ENCODE measurements around the gene COL21A1.
"Not testable (repeated sequence)": the region's sequence is repeated elsewhere in the genome, so short reads cannot be mapped to it uniquely, and the experiment has no call there.

COL21A1 gene

DNA sequence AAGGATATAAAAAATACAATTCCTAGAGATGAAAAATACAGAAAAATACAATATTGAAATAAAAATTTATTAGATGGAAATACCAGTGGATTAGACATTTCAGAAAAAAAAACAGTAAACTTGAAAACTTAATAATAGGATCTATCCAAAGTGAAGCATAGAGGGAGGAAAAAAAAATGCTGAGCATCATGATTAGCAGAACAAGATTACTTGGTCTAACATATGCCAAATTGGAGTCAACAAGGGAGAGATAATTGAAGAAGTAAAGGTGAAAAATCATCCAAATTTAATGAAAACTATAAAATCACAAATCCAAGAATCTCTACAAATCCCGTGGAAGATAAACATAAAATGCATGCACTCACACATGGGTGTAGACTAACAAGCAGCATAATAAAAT, 205.8 kb downstream of the COL21A1 start:
- DNase-seq = no peak

DNA sequence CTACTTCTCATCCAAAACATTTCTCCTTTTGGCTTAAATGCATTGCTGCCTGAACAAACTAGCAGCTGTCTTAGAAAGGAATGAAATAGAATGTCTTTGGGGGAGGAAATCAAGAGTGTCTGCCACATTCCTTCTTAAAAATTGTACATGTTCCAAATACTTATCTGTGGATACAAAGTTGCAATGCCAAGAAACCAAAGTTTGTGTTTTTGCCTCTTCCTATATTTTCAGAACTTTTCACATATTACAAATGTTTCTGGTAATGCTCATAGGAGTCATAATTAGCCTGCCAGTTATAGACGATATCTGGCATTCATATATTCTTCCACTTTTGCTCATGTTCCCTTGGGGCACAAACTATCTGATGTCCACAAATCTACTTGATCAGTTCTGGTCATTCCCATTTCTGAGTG, 206.5 kb downstream of the COL21A1 start:
- no peak for DNase-seq

DNA sequence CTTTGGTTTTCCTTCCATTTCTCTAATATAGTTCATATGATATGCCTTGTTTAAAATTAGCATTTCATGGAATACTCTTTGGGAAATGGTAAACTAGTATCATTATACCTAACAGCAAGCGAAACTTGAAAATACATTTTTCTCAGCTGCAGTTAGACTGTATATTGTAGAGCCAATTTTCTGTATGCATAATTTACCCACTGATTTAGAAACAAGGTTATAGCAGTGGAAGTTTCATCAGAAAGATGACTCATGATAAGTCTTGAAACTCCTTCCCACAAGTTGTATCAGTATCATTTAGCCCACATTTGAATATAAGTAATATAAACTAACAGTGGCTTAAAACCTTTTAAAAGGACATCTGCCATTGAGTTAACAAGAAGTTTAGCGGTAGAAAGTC, 207.2 kb downstream of the COL21A1 start:
- no peak for DNase-seq

DNA sequence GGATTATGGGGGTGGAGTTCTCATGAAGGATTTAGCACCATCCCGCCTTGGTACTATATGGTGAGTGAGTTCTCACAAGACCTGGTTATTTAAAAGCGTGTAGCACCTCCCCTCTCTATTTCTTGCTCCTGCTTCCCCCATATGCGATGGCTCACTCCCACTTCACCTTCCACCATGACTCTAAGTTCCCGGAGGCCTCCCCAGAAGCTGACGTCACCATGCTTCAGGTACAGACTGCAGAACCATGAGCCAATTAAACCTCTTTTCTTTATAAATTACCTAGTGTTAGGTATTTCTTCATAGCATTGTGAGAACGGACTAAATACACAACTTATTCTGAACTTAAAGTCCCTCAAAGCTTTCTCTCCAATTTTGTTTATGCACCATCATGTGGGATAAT, 208.6 kb downstream of the COL21A1 start:
- no peak for DNase-seq

DNA sequence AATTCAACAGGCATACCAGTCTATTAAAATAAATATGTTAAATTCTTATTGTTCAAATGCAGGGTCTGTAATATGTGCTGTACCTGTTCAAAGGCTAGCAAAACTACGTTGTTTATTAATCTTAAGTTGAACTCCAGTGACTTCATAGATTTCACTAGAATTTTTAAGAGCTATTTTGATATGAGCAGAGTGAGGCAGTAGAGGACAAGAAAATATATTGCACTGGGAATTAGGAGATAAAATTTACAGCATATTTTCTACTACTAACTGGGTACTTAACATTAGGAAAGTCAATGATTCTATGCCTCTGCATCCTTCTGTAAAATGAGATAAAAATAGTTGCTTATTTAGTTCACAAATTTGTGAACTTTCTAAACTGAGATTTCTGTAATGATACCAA, 209.8 kb downstream of the COL21A1 start:
- DNase-seq = no peak

DNA sequence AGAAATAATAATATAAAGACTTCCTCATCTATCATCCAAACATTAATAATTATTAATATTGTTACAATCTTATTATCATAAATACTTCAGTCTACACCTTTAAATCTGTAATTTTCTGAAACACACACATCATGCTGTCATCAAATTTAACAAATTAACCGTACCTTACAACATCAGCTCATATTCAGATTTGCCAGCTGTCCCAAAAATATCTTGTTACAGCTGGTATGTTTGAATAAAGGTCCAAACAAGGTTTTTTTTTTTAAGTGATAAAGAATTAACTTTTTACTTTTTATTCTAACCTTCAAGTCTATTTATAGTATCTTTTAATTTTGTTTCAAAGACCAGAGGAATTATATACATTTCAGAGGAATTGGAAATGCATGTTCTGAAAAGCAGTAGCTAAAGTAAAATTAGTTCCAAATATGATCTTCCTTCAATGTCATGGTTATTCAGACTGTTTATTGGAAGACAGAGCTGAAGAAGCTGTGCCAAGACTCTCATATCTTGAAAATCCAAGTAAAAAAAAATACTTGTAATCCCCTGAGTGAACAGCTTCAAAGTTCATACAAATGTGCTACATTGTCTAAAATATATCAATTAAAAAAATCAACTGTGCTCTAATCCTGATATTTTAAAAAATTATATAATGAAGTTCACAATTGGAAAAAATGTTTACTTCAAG, 210.3 kb downstream of the COL21A1 start:
- no peak for DNase-seq

DNA sequence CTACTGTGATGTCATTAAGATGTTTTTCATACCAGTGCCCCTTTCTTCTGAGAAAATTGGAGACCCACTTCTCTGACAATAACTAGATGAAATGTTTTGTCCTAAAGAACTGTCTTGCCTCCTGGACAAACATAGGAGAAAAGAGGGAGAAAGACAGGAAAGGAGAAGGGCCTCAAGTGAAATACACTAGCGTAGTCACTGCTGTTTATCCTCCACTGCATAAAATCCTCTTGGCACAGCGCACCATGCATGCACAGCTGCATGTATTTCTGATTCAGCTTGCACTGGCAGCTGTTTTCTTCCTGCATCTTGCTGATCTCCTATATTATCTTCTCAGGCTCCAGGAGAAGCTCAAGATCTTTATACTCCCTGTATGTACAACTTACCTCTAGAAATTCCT, 214.0 kb downstream of the COL21A1 start:
- no peak for DNase-seq

DNA sequence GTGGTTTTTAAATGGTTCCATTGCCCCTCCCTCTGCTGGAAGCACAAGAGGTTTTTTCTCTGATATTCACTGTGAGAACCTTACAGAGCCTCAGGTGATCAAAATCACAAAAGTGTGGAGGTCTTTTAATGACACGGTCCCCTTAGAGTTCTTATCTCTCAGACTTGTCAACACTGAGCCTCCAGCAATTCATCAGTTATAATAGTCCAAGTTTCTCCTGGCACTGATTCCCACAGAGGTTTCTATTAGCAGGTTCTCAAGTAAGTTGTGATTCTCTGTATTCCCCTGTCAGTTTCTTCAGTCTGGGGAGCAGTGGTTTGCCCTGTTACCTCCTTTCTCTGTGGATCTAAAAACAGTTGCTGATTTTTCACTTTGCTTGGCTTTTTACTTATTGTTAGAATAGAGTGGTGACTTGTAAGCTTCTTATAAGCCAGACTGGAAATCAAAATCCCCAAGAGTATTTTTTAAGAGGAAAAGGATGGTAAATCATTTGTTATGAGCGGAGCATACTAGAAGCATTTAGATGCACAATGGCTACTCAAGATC, 214.6 kb downstream of the COL21A1 start:
- no peak for DNase-seq

DNA sequence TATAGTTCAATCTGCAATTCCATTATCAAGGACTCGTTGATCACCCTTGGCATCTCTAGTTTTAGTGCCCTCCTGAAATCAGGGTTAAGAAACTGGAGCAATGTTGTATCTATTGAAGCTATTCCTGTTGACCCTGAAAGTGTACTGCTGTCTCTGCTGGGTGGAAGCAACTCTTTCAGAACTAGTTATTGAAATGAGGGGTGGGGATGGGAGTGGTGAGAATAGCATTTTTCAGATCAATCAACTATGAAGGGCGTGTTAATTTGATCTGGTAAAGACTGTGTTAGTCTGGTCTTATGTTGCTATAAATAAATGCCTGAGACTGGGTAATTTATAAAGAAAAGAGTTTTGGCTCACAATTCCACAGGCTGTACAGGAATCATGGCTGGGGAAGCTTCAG, 219.5 kb downstream of the COL21A1 start:
- no peak for DNase-seq

DNA sequence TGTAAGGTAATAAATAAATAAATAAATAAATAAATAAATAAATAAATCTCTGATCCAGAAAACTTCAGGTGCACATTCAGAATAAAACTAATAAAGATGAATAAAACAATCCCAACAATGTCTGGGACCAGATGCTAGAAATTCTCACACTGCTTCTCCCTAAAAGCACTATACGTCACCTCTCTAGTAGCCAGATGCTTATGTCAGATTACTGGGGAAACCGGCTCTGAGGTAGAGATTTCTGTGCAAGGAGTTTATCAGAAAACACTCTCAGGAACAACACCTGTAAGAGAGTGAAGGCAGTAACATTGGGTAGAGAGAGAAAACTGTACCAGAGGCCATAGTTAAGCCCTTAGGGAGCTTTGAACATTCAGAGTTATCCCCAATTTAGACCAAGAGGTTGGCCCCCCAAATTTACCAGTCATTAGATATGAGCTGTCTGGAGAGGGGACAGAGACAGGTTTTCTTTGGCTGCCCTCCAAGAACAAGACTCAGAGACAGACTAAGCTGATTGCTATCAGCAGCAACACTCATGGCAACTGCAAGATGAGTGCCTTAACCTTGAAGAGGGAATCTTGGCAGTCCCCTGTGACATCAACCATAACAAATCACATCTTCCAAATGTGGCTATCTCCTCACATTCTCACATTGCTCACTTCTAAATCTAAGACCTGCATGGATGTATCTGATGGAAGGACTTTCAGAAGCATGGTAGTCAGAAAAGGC, 220.8 kb downstream of the COL21A1 start:
- no peak for DNase-seq

DNA sequence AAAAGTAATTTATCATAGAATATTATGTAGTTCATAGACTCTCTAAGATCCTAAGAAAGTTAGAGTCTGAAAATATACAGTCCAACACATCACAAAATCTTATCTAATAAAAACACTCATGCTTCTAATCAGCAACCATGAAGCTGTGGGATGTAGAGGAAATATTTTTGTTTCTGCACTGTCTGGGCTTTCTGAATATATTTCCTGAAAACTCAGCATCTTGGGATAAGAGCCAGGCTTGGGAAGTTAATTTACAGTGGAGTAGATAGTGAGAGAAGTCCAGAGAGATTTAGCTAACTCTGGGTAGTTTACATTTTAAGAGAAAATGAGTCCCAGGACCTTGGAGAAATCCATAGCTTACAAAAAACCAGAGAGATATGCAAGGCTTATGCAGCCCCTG, 221.6 kb downstream of the COL21A1 start:
- no peak for DNase-seq

DNA sequence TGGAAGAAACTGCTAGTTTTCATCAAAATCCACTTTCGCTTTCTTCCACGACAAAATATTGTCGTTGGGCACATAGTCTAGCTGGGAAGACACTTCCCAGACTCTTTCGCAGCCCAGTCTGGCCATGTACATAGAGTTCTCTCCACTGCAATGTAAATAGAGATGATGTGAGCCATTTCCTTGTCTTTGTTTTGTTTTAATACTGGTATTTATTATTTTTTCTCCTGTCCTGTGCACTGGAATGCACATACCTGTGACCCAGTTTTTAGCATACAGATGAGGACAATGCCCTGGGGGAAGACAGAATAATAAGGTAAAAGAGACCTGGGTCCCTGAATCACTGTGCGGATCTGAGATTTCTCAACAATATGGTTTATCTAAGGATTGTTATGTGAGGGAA, 222.4 kb downstream of the COL21A1 start:
- no peak for DNase-seq

DNA sequence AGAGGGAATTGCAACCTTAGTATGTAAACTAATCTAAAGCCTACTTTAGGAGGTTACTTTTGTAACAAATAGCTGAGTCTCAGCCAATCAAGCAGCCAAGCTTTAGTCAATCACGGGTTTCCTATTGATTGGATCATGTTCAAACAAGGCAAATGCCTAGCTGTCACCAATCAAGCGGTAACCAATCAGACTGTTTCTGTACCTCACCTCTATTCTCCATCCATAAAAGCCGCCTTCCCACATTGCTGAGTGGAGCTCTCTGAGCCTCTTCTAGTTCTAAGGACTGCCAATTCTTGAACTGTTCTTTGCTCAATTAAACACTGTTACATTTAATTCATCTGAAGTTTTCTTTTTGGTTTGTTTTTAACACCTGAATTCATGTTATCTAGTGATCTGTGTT, 223.6 kb downstream of the COL21A1 start:
- DNase-seq = no peak

DNA sequence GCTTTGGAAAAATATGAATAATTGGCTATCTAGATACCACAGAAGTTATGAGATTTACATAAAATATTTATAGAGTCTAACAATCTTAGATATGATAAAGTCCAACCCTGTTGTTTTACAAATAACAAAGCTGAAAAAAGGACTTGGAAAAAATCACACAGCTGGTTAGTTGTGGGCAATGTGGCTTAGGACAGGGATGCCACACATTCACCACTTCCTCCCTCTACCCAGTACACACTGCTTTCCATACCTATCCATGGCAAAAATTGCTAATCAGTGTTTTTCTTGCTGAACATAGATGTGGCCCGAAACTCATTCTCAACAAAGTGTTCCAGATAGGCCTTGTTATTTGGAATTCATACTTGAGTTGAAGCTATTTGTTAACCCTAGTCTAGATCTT, 224.7 kb downstream of the COL21A1 start:
- no peak for DNase-seq

DNA sequence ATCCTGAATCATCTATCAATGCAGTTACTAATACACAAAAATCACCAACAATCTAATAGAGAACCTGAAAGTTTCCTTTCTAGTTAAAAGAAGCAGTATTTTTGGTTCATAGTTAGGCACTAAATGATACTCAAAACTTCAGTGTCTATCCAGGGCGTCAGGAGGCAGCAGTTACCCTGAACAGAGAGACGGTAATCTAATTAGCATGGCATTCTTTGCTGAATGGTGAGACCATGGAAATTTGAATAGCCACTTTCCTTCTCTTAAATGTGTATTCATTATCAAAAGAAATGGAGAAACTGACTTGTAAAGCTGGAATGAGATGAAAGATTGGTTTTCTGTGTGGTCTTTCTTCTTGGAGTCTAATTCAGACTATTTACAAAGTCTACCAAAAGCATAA, 225.4 kb downstream of the COL21A1 start:
- no peak for DNase-seq

DNA sequence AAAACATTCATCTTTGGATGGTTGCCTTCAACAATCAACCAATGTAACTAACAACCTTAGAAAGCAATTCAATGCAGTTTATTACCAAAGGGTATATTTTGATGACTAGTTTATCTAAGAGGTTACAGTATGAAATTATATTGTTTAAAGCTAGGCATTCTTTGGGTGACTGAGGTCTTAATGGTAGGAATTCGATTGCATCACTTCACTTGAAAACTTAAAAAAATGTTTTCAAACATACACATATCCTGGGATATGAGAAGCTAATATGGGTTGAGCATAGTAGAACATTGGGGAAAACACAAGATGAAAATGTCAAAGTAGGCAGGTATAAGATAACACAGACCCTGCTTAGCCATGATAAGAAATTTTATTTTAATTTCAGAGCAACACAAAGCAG, 227.4 kb downstream of the COL21A1 start:
- no peak for DNase-seq

DNA sequence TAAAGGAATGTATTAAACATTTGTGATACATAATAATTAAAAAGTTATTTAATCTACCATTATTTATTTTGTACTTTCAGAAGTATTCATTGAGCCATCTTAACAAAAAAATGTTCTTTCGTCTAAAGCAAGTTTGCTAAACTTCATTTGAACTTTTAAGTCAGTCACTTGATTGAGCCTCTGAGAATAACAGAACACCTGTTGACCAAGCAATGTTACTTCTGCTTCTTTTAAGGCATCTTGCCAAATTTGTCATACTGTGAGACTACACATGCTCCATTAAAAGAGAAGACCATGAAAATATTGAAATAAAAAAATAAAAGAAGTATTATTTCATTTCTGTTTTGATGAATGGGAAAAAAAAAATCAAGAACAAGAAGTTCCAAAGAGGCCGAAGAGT, 230.2 kb downstream of the COL21A1 start:
- DNase-seq = no peak

DNA sequence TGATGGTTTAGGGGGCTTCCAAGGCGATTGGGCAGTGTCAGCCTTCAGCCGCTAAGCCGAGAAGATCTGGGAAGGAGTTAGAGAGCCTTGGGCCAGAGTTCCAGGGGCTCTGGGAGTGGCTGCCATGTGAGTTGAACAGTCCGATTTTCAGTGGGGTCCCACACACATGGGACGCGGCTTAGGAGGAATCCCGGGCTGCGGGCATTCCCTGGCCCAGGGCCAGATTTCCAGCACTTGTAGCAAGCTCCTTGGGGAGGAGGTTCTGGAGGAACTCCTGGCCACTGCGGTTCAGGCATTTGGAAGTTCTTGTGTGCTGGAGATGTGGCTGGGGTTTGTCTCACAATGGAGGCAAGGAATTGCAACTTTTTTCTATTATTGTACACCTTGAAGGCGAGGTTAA, 233.3 kb downstream of the COL21A1 start:
- DNase-seq = not testable (repeated sequence)

DNA sequence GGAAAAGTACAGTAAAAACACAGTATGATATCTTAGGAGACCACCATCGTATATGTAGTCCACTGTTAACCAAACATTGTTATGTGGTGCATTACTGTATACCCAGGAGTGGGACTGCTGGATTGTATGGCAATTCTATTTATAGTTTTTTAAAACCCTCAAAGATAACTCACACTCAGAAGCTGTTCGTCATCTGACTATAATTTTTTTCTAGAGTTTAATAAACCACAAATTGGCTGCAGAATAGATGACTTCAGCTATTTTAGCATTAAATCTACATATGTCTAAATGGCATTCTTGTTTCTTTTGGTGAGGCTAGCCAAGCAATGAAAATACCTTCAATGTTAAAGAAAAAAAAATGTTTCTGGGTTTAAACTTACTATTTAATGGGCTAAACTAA, 237.7 kb downstream of the COL21A1 start:
- no peak for DNase-seq

All from activated effector memory CD4-positive, alpha-beta T cell treated with Interleukin-2 at 50 U/mL for 16 hours (primary cell).